H9 (cell line): ENCODE measurements around the gene YAE1. TPM values are rescaled to one million over a fixed set of nuclear protein-coding genes. Genes with fewer than 3 reads are reported as not detected.

Source experiments
- DNase-seq: peaks from one replicate; pipeline ENCODE4 v3.0.0-alpha.2; 2017
- H2AFZ ChIP-seq: one replicate; pipeline ENCODE4 v1.6.1; 2013; ENCODE audit warnings: mild to moderate bottlenecking, low read length, control low read depth, moderate library complexity
- H2AK5ac ChIP-seq: 2 replicates; pipeline ENCODE4 v1.6.1; 2013; ENCODE audit warnings: low read length, control low read depth, mixed read lengths; ENCODE audit not compliant: insufficient read length
- H2BK120ac ChIP-seq: one replicate; pipeline ENCODE4 v1.6.1; 2013; ENCODE audit warnings: low read depth, mild to moderate bottlenecking, low read length, control low read depth, inconsistent platforms; ENCODE audit not compliant: poor library complexity, severe bottlenecking
- H2BK12ac ChIP-seq: 2 replicates; pipeline ENCODE4 v1.6.1; 2013; ENCODE audit warnings: low read length, control low read depth, mixed read lengths, low read depth; ENCODE audit not compliant: insufficient read length
- H2BK15ac ChIP-seq: 2 replicates; pipeline ENCODE4 v1.6.1; 2013; ENCODE audit warnings: low read depth, low read length, control low read depth
- H2BK20ac ChIP-seq: one replicate; pipeline ENCODE4 v1.6.1; 2013; ENCODE audit warnings: low read depth, mild to moderate bottlenecking, low read length, control low read depth, inconsistent platforms; ENCODE audit not compliant: poor library complexity, severe bottlenecking
- H2BK5ac ChIP-seq: 2 replicates; pipeline ENCODE4 v1.6.1; 2013; ENCODE audit warnings: low read length, control low read depth, mixed read lengths; ENCODE audit not compliant: insufficient read length
- H3K14ac ChIP-seq: 2 replicates; pipeline ENCODE4 v1.6.1; 2013; ENCODE audit warnings: low read length, control low read depth; ENCODE audit not compliant: insufficient read depth
- H3K18ac ChIP-seq: 2 replicates; pipeline ENCODE4 v1.6.1; 2013; ENCODE audit warnings: low read depth, mild to moderate bottlenecking, mixed read lengths, low read length, control low read depth; ENCODE audit not compliant: insufficient read length
- H3K23ac ChIP-seq: 2 replicates; pipeline ENCODE4 v1.6.1; 2013; ENCODE audit warnings: low read length, control low read depth, mixed read lengths, low read depth; ENCODE audit not compliant: insufficient read length
- H3K23me2 ChIP-seq: 2 replicates; pipeline ENCODE4 v1.6.1; 2013; ENCODE audit warnings: low read depth, mild to moderate bottlenecking, mixed read lengths, low read length, control low read depth; ENCODE audit not compliant: insufficient read length, poor library complexity, severe bottlenecking
- H3K27ac ChIP-seq: 2 replicates; pipeline ENCODE4 v1.5.1; 2013; ENCODE audit warnings: low read length, control low read depth, mixed read lengths, low read depth; ENCODE audit not compliant: insufficient read length
- H3K27me3 ChIP-seq: 2 replicates; pipeline ENCODE4 v1.6.1; 2013; ENCODE audit warnings: low read length, control low read depth, inconsistent platforms; ENCODE audit not compliant: insufficient read depth
- H3K4ac ChIP-seq: 2 replicates; pipeline ENCODE4 v1.6.1; 2013; ENCODE audit warnings: low read depth, mild to moderate bottlenecking, control low read depth, inconsistent platforms, low read length, moderate library complexity
- H3K4me1 ChIP-seq: 2 replicates; pipeline ENCODE4 v1.6.1; 2013; ENCODE audit warnings: low read length, control low read depth, inconsistent platforms; ENCODE audit not compliant: insufficient read depth
- H3K4me2 ChIP-seq: 2 replicates; pipeline ENCODE4 v1.6.1; 2013; ENCODE audit warnings: low read length, control low read depth, mixed read lengths; ENCODE audit not compliant: insufficient read length, insufficient read depth
- H3K56ac ChIP-seq: 2 replicates; pipeline ENCODE4 v1.6.1; 2013; ENCODE audit warnings: low read depth, mild to moderate bottlenecking, mixed read lengths, low read length, control low read depth; ENCODE audit not compliant: insufficient read length
- H3K79me1 ChIP-seq: 2 replicates; pipeline ENCODE4 v1.6.1; 2013; ENCODE audit warnings: low read depth, mild to moderate bottlenecking, moderate library complexity, low read length, control low read depth, inconsistent platforms; ENCODE audit not compliant: insufficient read depth, poor library complexity, severe bottlenecking
- H3K79me2 ChIP-seq: 2 replicates; pipeline ENCODE4 v1.6.1; 2013; ENCODE audit warnings: low read length, control low read depth, inconsistent platforms; ENCODE audit not compliant: insufficient read depth
- H3K9ac ChIP-seq: 2 replicates; pipeline ENCODE4 v1.6.1; 2013; ENCODE audit warnings: low read length, control low read depth, mixed read lengths; ENCODE audit not compliant: insufficient read length; ENCODE audit errors: extremely low read depth
- H3K9me3 ChIP-seq: one replicate; pipeline ENCODE4 v1.6.1; 2013; ENCODE audit warnings: low read depth, low read length, inconsistent platforms; ENCODE audit not compliant: control insufficient read depth
- H3T11ph ChIP-seq: one replicate; pipeline ENCODE4 v1.6.1; 2013; ENCODE audit warnings: mild to moderate bottlenecking, low read length, control low read depth, inconsistent platforms
- H4K20me1 ChIP-seq: one replicate; pipeline ENCODE4 v1.6.1; 2013; ENCODE audit not compliant: control insufficient read depth, insufficient read length, insufficient read depth
- H4K5ac ChIP-seq: 2 replicates; pipeline ENCODE4 v1.6.1; 2013; ENCODE audit warnings: low read depth, mild to moderate bottlenecking, mixed read lengths, low read length, control low read depth; ENCODE audit not compliant: insufficient read length
- H4K8ac ChIP-seq: replicated peaks from 2 replicates; pipeline ENCODE4 v1.6.1; 2013; ENCODE audit warnings: low read length, control low read depth, mixed read lengths, low read depth; ENCODE audit not compliant: insufficient read length
- H4K91ac ChIP-seq: 2 replicates; pipeline ENCODE4 v1.6.1; 2013; ENCODE audit warnings: low read depth, mild to moderate bottlenecking, moderate library complexity, mixed read lengths, low read length, control low read depth; ENCODE audit not compliant: insufficient read length
- H3K27ac Mint-ChIP-seq, 3 experiments: 2 replicates in 2 of 3; 3 replicates in 1 of 3; pipeline ENCODE4 v1.8.0; 2020 to 2021; ENCODE audit warnings: mixed read lengths in 3 of 3, mild to moderate bottlenecking in 1 of 3, moderate library complexity in 1 of 3
- H3K27me3 Mint-ChIP-seq: 2 replicates; pipeline ENCODE4 v1.8.0; 2021; ENCODE audit warnings: low read depth, mild to moderate bottlenecking, moderate library complexity, mixed read lengths
- H3K36me3 Mint-ChIP-seq, 3 experiments: 2 replicates in 2 of 3; 3 replicates in 1 of 3; pipeline ENCODE4 v1.8.0; 2020 to 2021; ENCODE audit warnings: low read depth in 3 of 3, mixed read lengths in 3 of 3; ENCODE audit not compliant: insufficient read depth in 1 of 3
- H3K4me1 Mint-ChIP-seq, 2 experiments: 2 replicates each; pipeline ENCODE4 v1.8.0; 2020; ENCODE audit warnings: mixed read lengths in 2 of 2
- H3K4me3 Mint-ChIP-seq, 2 experiments: 2 replicates in 1 of 2; 3 replicates in 1 of 2; pipeline ENCODE4 v1.8.0; 2020 to 2021; ENCODE audit warnings: mild to moderate bottlenecking in 2 of 2, mixed read lengths in 2 of 2, moderate library complexity in 1 of 2
- H3K9me3 Mint-ChIP-seq, 2 experiments: 2 replicates in 1 of 2; 3 replicates in 1 of 2; pipeline ENCODE4 v1.8.0; 2020; ENCODE audit warnings: mild to moderate bottlenecking in 2 of 2, mixed read lengths in 2 of 2, moderate library complexity in 1 of 2
- CTCF ChIP-seq: fragments of 200-600 bp; sonication (generic); conservative IDR thresholded peaks from 3 replicates; pipeline ENCODE4 v1.8.0; 2021; ENCODE audit warnings: antibody characterized with exemption, mild to moderate bottlenecking
- WGBS: extraction: QIAGEN DNeasy Blood & Tissue Kit; methylation state at CpG from one replicate; pipeline ENCODE4 v1.1.7; 2013; ENCODE audit warnings: missing lambda C conversion rate, low lambda C conversion rate, mixed read lengths; ENCODE audit not compliant: insufficient read length; ENCODE audit errors: extremely low coverage; 5-methylcytosine and 5-hydroxymethylcytosine counted together
- total RNA-seq: library from RNA; stranded (reverse); gene quantifications from 2 replicates; pipeline ENCODE4 v1.2.1, GENCODE V29; 2021

The YAE1 gene
- total RNA-seq, 1 experiment from 2014 or later: 28.8 TPM

- Histone ChIP-seq H2AFZ (no peak overlapping the region), H2BK5ac (no peak overlapping the region), H2BK20ac (no peak overlapping the region), H3K9me3 (no peaks in the 10 kb centered on the region), H2BK120ac (no peak overlapping the region), H3K4me1 (no peaks in the 10 kb centered on the region; the same call in 1 of the 2 replicates), H4K20me1 (no peaks in the 10 kb centered on the region), H4K8ac (no peak overlapping the region), H3K79me1 (no peaks in the 10 kb centered on the region), H3K27ac (no peak overlapping the region), H3K23me2 (no peaks in the 10 kb centered on the region), H3K18ac (no peak overlapping the region), H3K23ac (no peak overlapping the region), H3T11ph (no peak overlapping the region), H3K4ac (no peak overlapping the region), H3K27me3 (no peaks in the 10 kb centered on the region), H4K5ac (no peak overlapping the region), H2BK12ac (no peak overlapping the region), H2BK15ac (no peak overlapping the region), H3K4me2 (no peak overlapping the region), H3K79me2 (no peaks in the 10 kb centered on the region), H3K14ac (no peak overlapping the region), H2AK5ac (no peak overlapping the region), H3K9ac (no peak overlapping the region), H3K56ac (no peak overlapping the region), H4K91ac (no peak overlapping the region)
- Mint-ChIP-seq H3K9me3 (no peaks in the 10 kb centered on the region), H3K27ac (no peak overlapping the region), H3K4me1 (peaks cover 15 to 21% of the 10 kb centered on the region in 2 experiments), H3K36me3 (peaks cover 0 to 1% (median 1%) of the 10 kb centered on the region in 3 experiments; a peak in 3 of 7 replicates), H3K27me3 (no peaks in the 10 kb centered on the region), H3K4me3 (no peak overlapping the region)
- no peak for TF ChIP-seq CTCF
- no CpG with 5 or more reads among the region's 2 CpGs for WGBS
- no peak for DNase-seq
Observed at GRCh38 chr7:39583539-39583938, 17.3 kb downstream of the YAE1 start.
